Osteocyte (in vitro differentiated cells): Measurements from ENCODE around the gene GPC5. TPM values are rescaled to one million over a fixed set of nuclear protein-coding genes. Genes with fewer than 3 reads are reported as not detected.

Experiments
- DNase-seq: peaks from one replicate; pipeline ENCODE4 v3.0.0; 2021; ENCODE audit warnings: mixed read lengths; ENCODE audit not compliant: unreplicated experiment; ENCODE audit errors: extremely low spot score
- H3K27ac Mint-ChIP-seq: one replicate; pipeline ENCODE4 v1.8.0; 2021; ENCODE audit warnings: mild to moderate bottlenecking, mixed read lengths; ENCODE audit not compliant: unreplicated experiment
- H3K27me3 Mint-ChIP-seq: one replicate; pipeline ENCODE4 v1.8.0; 2021; ENCODE audit warnings: mixed read lengths; ENCODE audit not compliant: unreplicated experiment
- H3K36me3 Mint-ChIP-seq: one replicate; pipeline ENCODE4 v1.8.0; 2021; ENCODE audit warnings: mixed read lengths; ENCODE audit not compliant: unreplicated experiment
- H3K4me1 Mint-ChIP-seq: one replicate; pipeline ENCODE4 v1.8.0; 2021; ENCODE audit warnings: mixed read lengths; ENCODE audit not compliant: unreplicated experiment
- H3K4me3 Mint-ChIP-seq: one replicate; pipeline ENCODE4 v1.8.0; 2021; ENCODE audit warnings: mild to moderate bottlenecking, moderate library complexity, mixed read lengths; ENCODE audit not compliant: unreplicated experiment
- H3K9me3 Mint-ChIP-seq: one replicate; pipeline ENCODE4 v1.8.0; 2021; ENCODE audit warnings: mixed read lengths; ENCODE audit not compliant: unreplicated experiment
- CTCF ChIP-seq: fragments of 200-600 bp; sonication (generic); IDR thresholded peaks from 2 replicates; pipeline ENCODE4 v1.5.0; 2021; ENCODE audit warnings: antibody characterized with exemption, mild to moderate bottlenecking, moderate library complexity
- total RNA-seq: library from RNA; stranded (reverse); gene quantifications from 2 replicates; pipeline ENCODE4 v1.2.1, GENCODE V29; 2021

GPC5 gene
- total RNA-seq, 1 donor from 2014 or later: 12.9 TPM

DNA sequence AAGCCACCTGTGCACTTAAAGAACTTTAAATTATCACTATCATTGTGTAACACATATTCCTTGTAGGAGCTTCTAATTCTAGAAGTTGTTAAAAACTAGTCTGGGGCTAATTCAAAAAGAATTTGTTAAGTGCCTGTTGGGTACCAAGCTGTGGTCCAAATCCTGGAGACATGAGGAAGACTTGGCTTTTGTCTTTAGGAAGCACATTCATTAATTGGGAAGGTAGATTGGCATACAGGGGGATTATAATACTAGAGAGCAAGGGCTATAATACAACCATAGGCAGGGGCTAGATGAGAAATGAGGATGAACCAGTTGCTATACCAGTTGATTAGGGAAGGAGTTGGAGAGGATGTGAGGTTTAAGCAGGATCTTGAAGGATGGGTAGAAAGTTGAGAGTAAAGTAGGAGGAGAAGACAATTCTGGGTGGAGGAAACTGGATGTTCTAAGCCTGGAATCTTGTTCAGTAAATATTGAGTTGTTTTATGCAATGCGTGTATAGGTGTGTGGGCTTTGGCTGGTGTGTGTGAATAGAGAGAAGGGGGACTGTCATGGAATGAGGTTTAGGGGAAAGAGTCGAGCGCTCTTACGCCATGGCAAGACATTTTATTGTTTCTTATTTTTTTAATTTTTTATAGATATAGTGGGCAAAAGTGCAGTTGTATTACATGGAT, 350.1 kb downstream of the GPC5 start:
- H3K27ac Mint-ChIP-seq: no peak overlapping the region
- no peak overlapping the region for H3K4me3 Mint-ChIP-seq
- no peaks in the 10 kb centered on the region for H3K36me3 Mint-ChIP-seq
- peaks cover 2% of the 10 kb centered on the region for H3K4me1 Mint-ChIP-seq
- H3K9me3 Mint-ChIP-seq: no peaks in the 10 kb centered on the region
- no peak for TF ChIP-seq CTCF
- peaks cover 3% of the 10 kb centered on the region for H3K27me3 Mint-ChIP-seq
- no peak for DNase-seq

- Mint-ChIP-seq H3K4me1 (no peaks in the 10 kb centered on the region), H3K36me3 (peaks cover 2% of the 10 kb centered on the region), H3K4me3 (no peak overlapping the region), H3K9me3 (no peaks in the 10 kb centered on the region), H3K27me3 (no peaks in the 10 kb centered on the region), H3K27ac (no peak overlapping the region)
- no peak for TF ChIP-seq CTCF
- no peak for DNase-seq
These were observed 360.3 kb downstream of the GPC5 start for GRCh38 chr13:91758724-91759123.

DNA sequence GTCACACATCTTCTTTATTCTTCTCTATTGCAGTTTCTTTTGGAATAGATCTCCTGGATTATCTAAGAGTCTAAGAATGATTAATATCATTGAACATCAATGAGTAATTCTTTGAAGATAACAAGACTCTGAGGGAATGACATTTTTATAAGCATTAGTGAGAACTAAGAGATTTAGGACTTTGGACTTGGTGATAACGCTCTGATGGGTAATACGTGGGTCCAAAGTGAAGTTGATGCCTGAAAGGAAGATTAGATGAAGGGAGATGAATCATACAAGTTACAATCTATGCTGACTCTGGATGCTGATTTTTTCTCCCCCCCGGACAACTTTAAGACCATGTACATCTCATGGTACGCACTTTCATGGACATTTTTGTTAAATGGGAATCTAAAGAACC, 364.5 kb downstream of the GPC5 start:
- no peak overlapping the region for H3K4me3 Mint-ChIP-seq
- peaks cover 2% of the 10 kb centered on the region for H3K36me3 Mint-ChIP-seq
- H3K27me3 Mint-ChIP-seq: no peaks in the 10 kb centered on the region
- no peak for DNase-seq
- no peak overlapping the region for H3K27ac Mint-ChIP-seq
- H3K9me3 Mint-ChIP-seq: no peaks in the 10 kb centered on the region
- no peak for TF ChIP-seq CTCF
- no peaks in the 10 kb centered on the region for H3K4me1 Mint-ChIP-seq

DNA sequence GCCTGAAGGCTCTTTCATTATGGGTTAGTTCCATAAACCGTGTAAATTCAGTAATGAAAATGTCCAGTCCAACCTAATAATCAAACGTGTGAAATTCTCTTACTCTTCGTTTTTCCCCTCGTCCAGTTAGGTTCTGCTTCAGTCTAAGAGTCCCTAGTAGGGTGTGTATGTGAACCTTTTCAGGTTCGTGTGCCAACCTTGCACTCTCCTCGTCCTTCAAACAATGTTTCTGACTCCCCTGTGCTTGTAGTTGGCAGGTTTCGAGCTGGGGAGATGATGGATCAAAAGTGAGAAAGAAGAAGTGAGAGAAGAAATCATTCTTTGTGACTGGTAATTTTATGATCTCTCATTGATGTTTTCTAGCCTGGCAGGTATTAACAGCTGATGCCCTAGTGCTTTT, 366.1 kb downstream of the GPC5 start:
- no peak for TF ChIP-seq CTCF
- H3K36me3 Mint-ChIP-seq: peaks cover 2% of the 10 kb centered on the region
- H3K4me3 Mint-ChIP-seq: no peak overlapping the region
- no peaks in the 10 kb centered on the region for H3K9me3 Mint-ChIP-seq
- no peak overlapping the region for H3K27ac Mint-ChIP-seq
- DNase-seq: no peak
- no peaks in the 10 kb centered on the region for H3K4me1 Mint-ChIP-seq
- H3K27me3 Mint-ChIP-seq: no peaks in the 10 kb centered on the region

GRCh38 chr13:91767651-91768050, 369.2 kb downstream of the GPC5 start:
- Mint-ChIP-seq H3K4me3 (no peak overlapping the region), H3K4me1 (no peaks in the 10 kb centered on the region), H3K27me3 (no peaks in the 10 kb centered on the region), H3K9me3 (no peaks in the 10 kb centered on the region), H3K27ac (no peak overlapping the region), H3K36me3 (no peaks in the 10 kb centered on the region)
- DNase-seq: no peak
- TF ChIP-seq CTCF: no peak
